RWPE2 (cell line): Measurements from ENCODE around the gene NFASC.
A peak's percentile ranks its signal among the peaks of the same experiment; 100 is the strongest.

ENCODE experiments used
- ATAC-seq: fragments of 200-7000 bp; cut with Tn5 transposase; 3 replicates; pipeline ENCODE4 v1.9.1; 2021; ENCODE audit warnings: low read depth
- DNase-seq: peaks from one replicate; pipeline ENCODE4 v3.0.0-alpha.2; 2020; ENCODE audit warnings: low spot score
- H3K27ac ChIP-seq: fragments of 450-650 bp; 2 replicates; pipeline ENCODE4 v1.5.1; 2017; ENCODE audit warnings: mild to moderate bottlenecking; ENCODE audit not compliant: poor library complexity, severe bottlenecking
- H3K27me3 ChIP-seq: fragments of 250-450 bp; sonication (Bioruptor Pico); 2 replicates; pipeline ENCODE4 v1.5.1; 2021; ENCODE audit warnings: mild to moderate bottlenecking, moderate library complexity; ENCODE audit not compliant: insufficient read depth, poor library complexity, severe bottlenecking
- H3K36me3 ChIP-seq: fragments of 250-450 bp; sonication (Bioruptor Pico); 2 replicates; pipeline ENCODE4 v1.5.1; 2020; ENCODE audit warnings: low read depth, mild to moderate bottlenecking, moderate library complexity
- H3K4me1 ChIP-seq: fragments of 250-450 bp; sonication (Bioruptor Pico); 2 replicates; pipeline ENCODE4 v1.5.1; 2021; ENCODE audit warnings: mild to moderate bottlenecking, moderate library complexity; ENCODE audit not compliant: insufficient read depth, poor library complexity, severe bottlenecking
- H3K4me3 ChIP-seq: fragments of 250-450 bp; sonication (Bioruptor Pico); 2 replicates; pipeline ENCODE4 v1.5.1; 2021; ENCODE audit warnings: mild to moderate bottlenecking, moderate library complexity; ENCODE audit not compliant: severe bottlenecking
- H3K9me3 ChIP-seq: fragments of 250-450 bp; sonication (Bioruptor Pico); 2 replicates; pipeline ENCODE4 v1.5.1; 2021; ENCODE audit warnings: mild to moderate bottlenecking, moderate library complexity; ENCODE audit not compliant: severe bottlenecking
- CTCF ChIP-seq: fragments of 450-650 bp; IDR thresholded peaks from one replicate; pipeline ENCODE4 v1.5.1; 2017; ENCODE audit warnings: mild to moderate bottlenecking, moderate library complexity; ENCODE audit not compliant: poor library complexity, severe bottlenecking

The NFASC gene

DNA sequence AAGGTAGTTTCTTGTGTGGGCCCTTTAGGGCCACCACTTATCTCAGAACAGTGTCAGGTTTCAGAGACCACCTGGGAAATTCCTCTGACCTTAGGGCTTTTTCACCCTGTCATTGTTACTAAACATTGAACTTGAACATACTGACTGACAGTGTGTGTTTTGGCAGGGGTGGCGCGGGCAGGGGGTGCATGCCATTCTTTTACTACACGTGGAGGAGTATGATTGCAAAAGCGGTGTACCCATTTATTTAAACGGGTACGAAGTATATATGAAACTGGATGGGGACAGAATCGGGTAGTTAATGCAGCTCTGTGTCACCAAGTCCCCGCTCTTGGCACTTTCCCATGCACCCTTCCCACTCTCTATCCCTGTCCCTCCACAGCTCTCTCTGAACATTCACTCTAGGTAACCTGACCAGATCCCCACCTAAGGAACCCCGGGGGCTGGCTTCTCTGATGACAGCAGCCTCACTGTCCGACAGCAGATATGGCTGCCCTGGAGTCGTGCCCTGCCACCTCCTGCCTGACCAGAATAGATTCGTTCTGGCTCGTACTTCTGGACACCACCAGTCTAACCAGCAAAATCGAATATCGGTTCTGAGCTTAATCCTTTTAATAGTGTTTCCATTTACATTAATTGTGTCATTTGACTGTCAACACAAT lies 51.3 kb downstream of the NFASC start:
- Histone ChIP-seq H3K4me3 (no peak overlapping the region), H3K36me3 (no peaks in the 10 kb centered on the region), H3K27me3 (no peaks in the 10 kb centered on the region), H3K4me1 (no peaks in the 10 kb centered on the region), H3K9me3 (no peaks in the 10 kb centered on the region), H3K27ac (no peak overlapping the region)
- ATAC-seq (no peak), DNase-seq (no peak)
- no peak for TF ChIP-seq CTCF

DNA sequence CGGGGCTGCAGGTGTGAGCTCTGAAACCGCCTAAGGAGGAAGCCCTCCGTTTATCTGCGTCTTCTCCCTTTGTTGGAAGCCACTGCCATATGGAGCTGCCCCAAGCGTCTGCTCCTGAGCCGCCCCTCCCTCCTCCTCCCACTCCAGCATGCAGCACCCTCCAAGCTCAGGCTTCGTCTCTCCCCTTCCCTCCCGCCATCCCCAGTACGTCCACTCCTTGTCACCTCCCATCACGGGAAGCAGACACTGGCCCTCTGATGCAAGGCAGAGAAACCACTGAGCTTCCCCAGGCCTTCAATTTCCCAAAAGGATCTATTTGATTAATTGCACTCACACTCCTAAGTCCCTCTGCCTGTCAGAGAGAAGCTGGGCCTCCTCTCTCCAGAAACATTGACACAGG lies 52.5 kb downstream of the NFASC start:
- no peaks in the 10 kb centered on the region for H3K27me3 ChIP-seq
- ATAC-seq (no peak), DNase-seq (no peak)
- TF ChIP-seq CTCF: no peak
- H3K4me3 ChIP-seq: no peak overlapping the region
- no peaks in the 10 kb centered on the region for H3K9me3 ChIP-seq
- H3K36me3 ChIP-seq: no peaks in the 10 kb centered on the region
- H3K27ac ChIP-seq: no peak overlapping the region
- H3K4me1 ChIP-seq: no peaks in the 10 kb centered on the region

GRCh38 chr1:204923626-204924012 lies 53.0 kb downstream of the NFASC start:
- ATAC-seq (no peak), DNase-seq (no peak)
- no peaks in the 10 kb centered on the region for H3K9me3 ChIP-seq
- H3K27ac ChIP-seq: no peak overlapping the region
- no peak overlapping the region for H3K4me3 ChIP-seq
- no peaks in the 10 kb centered on the region for H3K4me1 ChIP-seq
- H3K27me3 ChIP-seq: no peaks in the 10 kb centered on the region
- no peaks in the 10 kb centered on the region for H3K36me3 ChIP-seq
- no peak for TF ChIP-seq CTCF

GRCh38 chr1:204924013-204924759 lies 53.5 kb downstream of the NFASC start:
- Histone ChIP-seq H3K36me3 (no peaks in the 10 kb centered on the region), H3K27me3 (no peaks in the 10 kb centered on the region), H3K27ac (no peak overlapping the region), H3K4me3 (no peak overlapping the region), H3K4me1 (no peaks in the 10 kb centered on the region), H3K9me3 (no peaks in the 10 kb centered on the region)
- peak; percentile 62; the same call in 2 of the 3 replicates for ATAC-seq
- DNase-seq: no peak
- no peak for TF ChIP-seq CTCF

GRCh38 chr1:204925701-204926100 lies 55.0 kb downstream of the NFASC start:
- Histone ChIP-seq H3K4me1 (no peaks in the 10 kb centered on the region), H3K36me3 (no peaks in the 10 kb centered on the region), H3K4me3 (no peak overlapping the region), H3K27ac (no peak overlapping the region), H3K27me3 (no peaks in the 10 kb centered on the region), H3K9me3 (no peaks in the 10 kb centered on the region)
- ATAC-seq (no peak), DNase-seq (no peak)
- no peak for TF ChIP-seq CTCF
